K562 (cell line): ENCODE measurements around the gene HMCN2. TPM values are rescaled to one million over a fixed set of nuclear protein-coding genes. Genes with fewer than 3 reads are reported as not detected.

Source experiments
- ATAC-seq: fragments of 200-7000 bp; cut with Tn5 transposase; 3 replicates; pipeline ENCODE4 v1.9.1; 2020; ENCODE audit warnings: moderate library complexity
- BruUV-seq: library from RNA; stranded (reverse); fragments of 400-500 nt; replicated peaks from 2 replicates; lab custom pipeline; 2021; lab: Mats Ljungman, UMichigan
- CTCF ChIA-PET: fragments of 300-600 bp; formaldehyde crosslinking; extraction: SDS; loops from one replicate; lab custom pipeline; 2021; ENCODE audit warnings: low intra/inter-chr PET ratio; lab: Yijun Ruan, JAX
- POLR2A ChIA-PET: fragments of 300-600, 350-650 bp; sonication (Branson Sonifier 250); formaldehyde crosslinking; extraction: SDS; loops from one replicate; lab custom pipeline; 2021; ENCODE audit warnings: antibody characterized with exemption, inconsistent platforms; lab: Yijun Ruan, JAX
- DNase-seq, 4 experiments: peaks; one replicate each; pipeline versions ENCODE4 v3.0.0 to v3.0.0-alpha.2; 2011 to 2018; ENCODE audit warnings: low spot score in 3 of 4, mixed read lengths in 3 of 4; ENCODE audit errors: extremely low read depth in 1 of 4
- FAIRE-seq: peaks from 2 replicates; lab custom pipeline; 2011; peaks lifted over from hg19 to GRCh38; lab: Jason Lieb, UNC
- H2AFZ ChIP-seq: 2 replicates; pipeline ENCODE4 v1.6.0; 2011; ENCODE audit warnings: low read depth, low read length, control low read depth, inconsistent platforms
- H3K27ac ChIP-seq: fragments of 200-600 bp; 3 replicates; pipeline ENCODE4 v1.8.0; 2011; ENCODE audit warnings: low read depth, mild to moderate bottlenecking, control low read depth, inconsistent platforms, low read length, moderate library complexity, mixed read lengths; ENCODE audit errors: extremely low read depth
- H3K27me3 ChIP-seq, 2 experiments: fragments of 300-600 bp in 1 of 2; 2 replicates in 1 of 2; 3 replicates in 1 of 2; pipeline versions ENCODE4 v1.6.0 to v1.8.0; 2011; ENCODE audit warnings: inconsistent platforms in 2 of 2, low read length in 2 of 2, mild to moderate bottlenecking in 1 of 2, mixed read lengths in 1 of 2, moderate library complexity in 1 of 2; ENCODE audit not compliant: control insufficient read depth in 2 of 2, insufficient read depth in 2 of 2
- H3K36me3 ChIP-seq: fragments of 300-600 bp; 3 replicates; pipeline ENCODE4 v1.8.0; 2011; ENCODE audit warnings: mild to moderate bottlenecking, low read length, inconsistent platforms; ENCODE audit not compliant: control insufficient read depth, insufficient read depth
- H3K4me1 ChIP-seq, 2 experiments: fragments of 200-600 bp in 1 of 2; replicated peaks in 1 of 2; 2 replicates in 1 of 2; 3 replicates in 1 of 2; pipeline versions ENCODE4 v1.5.1 to v1.8.0; 2011; ENCODE audit warnings: inconsistent platforms in 2 of 2, low read length in 2 of 2, mild to moderate bottlenecking in 1 of 2, mixed read lengths in 1 of 2, moderate library complexity in 1 of 2; ENCODE audit not compliant: control insufficient read depth in 2 of 2, insufficient read depth in 2 of 2
- H3K4me2 ChIP-seq: 2 replicates; pipeline ENCODE4 v1.6.1; 2011; ENCODE audit warnings: low read length, control low read depth, inconsistent platforms, mixed read lengths; ENCODE audit not compliant: insufficient read depth
- H3K4me3 ChIP-seq: fragments of 200-600 bp; sonication (generic), shearing (Covaris generic); 2 replicates; pipeline ENCODE4 v1.5.1; 2016; ENCODE audit warnings: control low read depth, inconsistent platforms
- H3K79me2 ChIP-seq: fragments of 200-600 bp; 3 replicates; pipeline ENCODE4 v1.8.0; 2011; ENCODE audit warnings: low read length, inconsistent platforms; ENCODE audit not compliant: control insufficient read depth, insufficient read depth
- H3K9ac ChIP-seq, 2 experiments: 2 replicates each; pipeline versions ENCODE4 v1.6.0 to v1.6.1; 2011; ENCODE audit warnings: low read depth in 2 of 2, low read length in 2 of 2, control low read depth in 1 of 2, inconsistent platforms in 1 of 2, mild to moderate bottlenecking in 1 of 2, mixed read lengths in 1 of 2; ENCODE audit not compliant: insufficient read depth in 1 of 2
- H3K9me1 ChIP-seq: one replicate; pipeline ENCODE4 v1.6.0; 2011; ENCODE audit warnings: inconsistent platforms, mild to moderate bottlenecking, low read length, moderate library complexity; ENCODE audit not compliant: control insufficient read depth, insufficient read depth
- H3K9me3 ChIP-seq: replicated peaks from 2 replicates; pipeline ENCODE4 v1.5.1; 2011; ENCODE audit warnings: low read depth, low read length, inconsistent platforms; ENCODE audit not compliant: control insufficient read depth, insufficient read depth
- H4K20me1 ChIP-seq: replicated peaks from 2 replicates; pipeline ENCODE4 v1.6.1; 2011; ENCODE audit warnings: low read length, inconsistent platforms, mixed read lengths; ENCODE audit not compliant: control insufficient read depth, insufficient read depth
- CBX8 ChIP-seq: fragments of 200-600 bp; sonication (generic); IDR thresholded peaks from 2 replicates; pipeline ENCODE4 v1.6.1; 2012; ENCODE audit warnings: borderline replicate concordance, mixed run types, low read depth, mild to moderate bottlenecking, moderate library complexity, mixed read lengths, low read length, control low read depth, inconsistent platforms; ENCODE audit not compliant: poor library complexity, severe bottlenecking; ENCODE audit errors: extremely low read depth
- DACH1 ChIP-seq: fragments of 450-650 bp; IDR thresholded peaks from 2 replicates; pipeline ENCODE4 v1.6.1; 2018; ENCODE audit not compliant: partially characterized antibody
- ETS2 ChIP-seq: IDR thresholded peaks from 2 replicates; pipeline ENCODE4 v1.6.1; 2016; ENCODE audit warnings: borderline replicate concordance, missing genetic modification characterization, mild to moderate bottlenecking, moderate library complexity, missing compliant biosample characterization; ENCODE audit not compliant: poor library complexity, severe bottlenecking
- FIP1L1 ChIP-seq: fragments of 200-400 bp; formaldehyde crosslinking; IDR thresholded peaks from 2 replicates; pipeline ENCODE4 v1.6.1; 2018; ENCODE audit warnings: mild to moderate bottlenecking, low read depth, low read length; ENCODE audit not compliant: poor library complexity, severe bottlenecking
- GATAD2A ChIP-seq: fragments of 450-650 bp; IDR thresholded peaks from 2 replicates; pipeline ENCODE4 v1.6.1; 2017
- HMGN3 ChIP-seq: IDR thresholded peaks from 2 replicates; pipeline ENCODE4 v1.6.1; 2011; ENCODE audit warnings: borderline replicate concordance, low read depth, mild to moderate bottlenecking, mixed read lengths, low read length; ENCODE audit not compliant: insufficient read length; ENCODE audit errors: extremely low read depth
- NCOA6 ChIP-seq: fragments of 450-650 bp; IDR thresholded peaks from 2 replicates; pipeline ENCODE4 v1.6.1; 2017; ENCODE audit warnings: mild to moderate bottlenecking
- PHTF2 ChIP-seq: fragments of 250-450 bp; sonication (Bioruptor Pico); IDR thresholded peaks from 2 replicates; pipeline ENCODE4 v1.5.0; 2021; ENCODE audit warnings: mild to moderate bottlenecking
- PTRF ChIP-seq: fragments of 450-650 bp; IDR thresholded peaks from 2 replicates; pipeline ENCODE4 v1.6.1; 2016; ENCODE audit warnings: mild to moderate bottlenecking, missing genetic modification characterization, missing compliant biosample characterization
- SNAPC5 ChIP-seq: fragments of 250-450 bp; sonication (Bioruptor Pico); IDR thresholded peaks from 2 replicates; pipeline ENCODE4 v1.8.0; 2021; ENCODE audit warnings: moderate library complexity, mild to moderate bottlenecking, inconsistent platforms
- THRB ChIP-seq: fragments of 450-650 bp; formaldehyde crosslinking; conservative IDR thresholded peaks from 2 replicates; pipeline ENCODE4 v1.4.0; 2022; ENCODE audit warnings: mild to moderate bottlenecking, missing genetic modification characterization
- U2AF1 ChIP-seq: fragments of 200-400 bp; formaldehyde crosslinking; optimal IDR thresholded peaks from 2 replicates; pipeline ENCODE3; 2017; ENCODE audit warnings: mild to moderate bottlenecking, low read depth, low read length, moderate library complexity
- ZBTB2 ChIP-seq: fragments of 450-650 bp; IDR thresholded peaks from 2 replicates; pipeline ENCODE4 v1.6.1; 2016; ENCODE audit warnings: antibody characterized with exemption
- ZBTB49 ChIP-seq: sonication (generic); formaldehyde crosslinking; IDR thresholded peaks from 2 replicates; pipeline ENCODE4 v1.8.0; 2022; ENCODE audit warnings: missing genetic modification reagents, mild to moderate bottlenecking, borderline replicate concordance
- ZFP1 ChIP-seq: fragments of 450-650 bp; formaldehyde crosslinking; IDR thresholded peaks from 2 replicates; pipeline ENCODE4 v1.4.0; 2020; ENCODE audit warnings: mild to moderate bottlenecking, mixed read lengths
- ZNF24 ChIP-seq: fragments of 450-650 bp; IDR thresholded peaks from 2 replicates; pipeline ENCODE4 v1.6.1; 2016
- WGBS: fragments of 100-300 bp; shearing (Covaris generic); methylation state at CpG from one replicate; pipeline ENCODE4 v1.1.6; 2016; ENCODE audit warnings: low coverage, mixed read lengths; ENCODE audit not compliant: insufficient coverage; ENCODE audit errors: missing lambda C conversion rate; 5-methylcytosine and 5-hydroxymethylcytosine counted together
- in situ Hi-C: fragments of 300-500 bp; cut with MboI; formaldehyde crosslinking; loops from 4 replicates; pipeline ENCODE4 v1.15.0; 2018; ENCODE audit warnings: inconsistent platforms, mixed read lengths
- intact Hi-C: fragments of 100-400 bp; cut with micrococcal nuclease; formaldehyde crosslinking; loops from 2 replicates; pipeline ENCODE4 v1.14.2; 2022
- polyA plus RNA-seq, 8 experiments: library from polyadenylated mRNA; depleted of rRNA in 4 of 8; stranded (reverse) in 5 of 8; unstranded in 3 of 8; fragments of >200 nt; fragmentation: Nextera tagmentation in 2 of 8; fragmentation: Illumina TruSeq in 1 of 8; extraction: Ambion mirVana in 2 of 8; extraction: Trizol in 1 of 8; gene quantifications; 2 replicates each; pipeline versions ENCODE4 v1.2.1 to v1.2.3, GENCODE V29; 2011 to 2014; ENCODE audit warnings: inconsistent platforms in 1 of 8, missing spikeins in 1 of 8
- total RNA-seq, 7 experiments: library from RNA; depleted of rRNA in 6 of 7; stranded (reverse); fragments of >200 nt in 6 of 7; fragmentation: Illumina TruSeq in 2 of 7; extraction: Trizol in 2 of 7; gene quantifications; 2 replicates each; pipeline versions ENCODE4 v1.2.1 to v1.2.3, GENCODE V29; 2011 to 2021; ENCODE audit warnings: low replicate concordance in 1 of 7

The HMCN2 gene
- total and polyA plus RNA-seq, 9 of the 15 experiments (the other 6 are each of a cell fraction or from before 2014, with no cell fraction given): 0.01 TPM; not detected in 8

GRCh38 chr9:130301483-130302286 is 36.1 kb downstream of the HMCN2 start:
- Histone ChIP-seq H3K4me2 (no peak overlapping the region), H3K79me2 (no peaks in the 10 kb centered on the region), H3K36me3 (no peaks in the 10 kb centered on the region), H4K20me1 (peaks cover 13% of the 10 kb centered on the region), H3K4me1 (peaks cover 0 to 4% of the 10 kb centered on the region in 2 experiments; a peak in 1 of 5 replicates), H3K9me3 (no peaks in the 10 kb centered on the region), H3K4me3 (no peak overlapping the region), H3K9ac (no peak overlapping the region), H3K9me1 (no peaks in the 10 kb centered on the region), H2AFZ (no peak overlapping the region), H3K27me3 (peaks cover 24 to 61% of the 10 kb centered on the region in 2 experiments), H3K27ac (no peak overlapping the region)
- under 1% methylated on average over 18 of the region's 18 CpGs for WGBS
- POLR2A ChIA-PET: interaction anchor here (0.6 kb wide), 2 partner anchors 13 kb away, joined by 3 read pairs; no protein-coding TSS in a partner anchor
- ATAC-seq (no peak), DNase-seq (no peak), FAIRE-seq (no peak)
- in situ Hi-C loops (no loop called here), intact Hi-C loops (no loop called here)
- BruUV-seq: no TSS peak
- CTCF ChIA-PET: no interaction called here
- TF ChIP-seq SNAPC5 (CRISPR knock-in tag) (no peak), U2AF1 (no peak), THRB (no peak), GATAD2A (no peak), ZNF24 (no peak), PTRF (tag) (no peak), NCOA6 (no peak), FIP1L1 (no peak), PHTF2 (CRISPR knock-in tag) (no peak), ZBTB2 (no peak), ETS2 (no peak), HMGN3 (no peak), ZBTB49 (CRISPR knock-in tag) (no peak), ZFP1 (CRISPR knock-in tag) (no peak), DACH1 (no peak), CBX8 (no peak)
